WTC11 (cell line): Measurements from ENCODE around the gene RPL27. TPM values are rescaled to one million over a fixed set of nuclear protein-coding genes. Genes with fewer than 3 reads are reported as not detected.

Source experiments
- ATAC-seq: fragments of 200-7000 bp; cut with Tn5 transposase; 2 replicates; pipeline ENCODE4 v1.10.0; 2021; ENCODE audit warnings: mild to moderate bottlenecking, moderate library complexity
- CTCF ChIA-PET: fragments of 300-600 bp; sonication (Branson Sonifier 250); formaldehyde crosslinking; loops from one replicate; lab custom pipeline; 2021; ENCODE audit warnings: antibody characterized with exemption; lab: Charles Lee
- POLR2A ChIA-PET: fragments of 350-600 bp; sonication (Branson Sonifier 250); formaldehyde crosslinking; loops from one replicate; lab custom pipeline; 2021; ENCODE audit warnings: antibody characterized with exemption; lab: Charles Lee
- DNase-seq: peaks from one replicate; pipeline ENCODE4 v3.0.0; 2021; ENCODE audit warnings: low spot score
- H3K27ac Mint-ChIP-seq: 2 replicates; pipeline ENCODE4 v1.8.0; 2021; ENCODE audit warnings: mixed read lengths
- H3K27me3 Mint-ChIP-seq: 2 replicates; pipeline ENCODE4 v1.8.0; 2021; ENCODE audit warnings: low read depth, mild to moderate bottlenecking, moderate library complexity, mixed read lengths
- H3K36me3 Mint-ChIP-seq: 2 replicates; pipeline ENCODE4 v1.8.0; 2021; ENCODE audit warnings: mixed read lengths
- H3K4me1 Mint-ChIP-seq: 2 replicates; pipeline ENCODE4 v1.8.0; 2022; ENCODE audit warnings: mixed read lengths
- H3K4me3 Mint-ChIP-seq: 2 replicates; pipeline ENCODE4 v1.8.0; 2021; ENCODE audit warnings: mild to moderate bottlenecking, moderate library complexity, mixed read lengths
- H3K9me3 Mint-ChIP-seq: 2 replicates; pipeline ENCODE4 v1.8.0; 2021; ENCODE audit warnings: mixed read lengths
- AFF4 ChIP-seq: sonication (generic); formaldehyde crosslinking; IDR thresholded peaks from 2 replicates; pipeline ENCODE4 v1.8.1; 2023; ENCODE audit warnings: mild to moderate bottlenecking, missing genetic modification reagents, borderline replicate concordance
- CBFB ChIP-seq: sonication (generic); formaldehyde crosslinking; IDR thresholded peaks from 2 replicates; pipeline ENCODE4 v1.8.1; 2022; ENCODE audit warnings: mild to moderate bottlenecking, low read depth, missing genetic modification reagents
- E2F4 ChIP-seq: sonication (generic); formaldehyde crosslinking; IDR thresholded peaks from 2 replicates; pipeline ENCODE4 v1.8.1; 2022; ENCODE audit warnings: low read depth, mild to moderate bottlenecking, moderate library complexity, missing genetic modification reagents, borderline replicate concordance
- ETV6 ChIP-seq: sonication (generic); formaldehyde crosslinking; IDR thresholded peaks from 2 replicates; pipeline ENCODE4 v1.8.1; 2022; ENCODE audit warnings: mild to moderate bottlenecking, missing genetic modification reagents
- GABPB1 ChIP-seq: sonication (generic); formaldehyde crosslinking; IDR thresholded peaks from 2 replicates; pipeline ENCODE4 v1.8.1; 2023; ENCODE audit warnings: mild to moderate bottlenecking, missing genetic modification reagents
- PRDM15 ChIP-seq: sonication (generic); formaldehyde crosslinking; IDR thresholded peaks from 2 replicates; pipeline ENCODE4 v1.8.0; 2022; ENCODE audit warnings: missing genetic modification reagents
- SP1 ChIP-seq: sonication (generic); formaldehyde crosslinking; conservative IDR thresholded peaks from 2 replicates; pipeline ENCODE4 v1.8.1; 2022; ENCODE audit warnings: missing genetic modification reagents
- TP53 ChIP-seq: sonication (generic); formaldehyde crosslinking; IDR thresholded peaks from 2 replicates; pipeline ENCODE4 v1.8.1; 2023; ENCODE audit warnings: mild to moderate bottlenecking, missing genetic modification reagents
- USF1 ChIP-seq: sonication (generic); formaldehyde crosslinking; IDR thresholded peaks from 2 replicates; pipeline ENCODE4 v1.8.0; 2022; ENCODE audit warnings: mild to moderate bottlenecking, missing genetic modification reagents
- ZBTB43 ChIP-seq: sonication (generic); formaldehyde crosslinking; IDR thresholded peaks from 2 replicates; pipeline ENCODE4 v1.8.1; 2023; ENCODE audit warnings: mild to moderate bottlenecking, missing genetic modification reagents
- ZNF425 ChIP-seq: fragments of 250-450 bp; sonication (Bioruptor Pico); conservative IDR thresholded peaks from 2 replicates; pipeline ENCODE4 v1.9.0; 2021; ENCODE audit warnings: mild to moderate bottlenecking
- ZNF671 ChIP-seq: fragments of 250-450 bp; sonication (Bioruptor Pico); IDR thresholded peaks from 2 replicates; pipeline ENCODE4 v1.8.0; 2021; ENCODE audit warnings: mild to moderate bottlenecking
- total RNA-seq: library from RNA; stranded (reverse); gene quantifications from 3 replicates; pipeline ENCODE4 v1.2.3, GENCODE V29; 2021

Gene RPL27
- total RNA-seq, 1 experiment from 2014 or later = 1,391 TPM

- ATAC-seq = peak; percentile 51
- TF ChIP-seq AFF4 (CRISPR knock-in tag) (no peak), ZBTB43 (CRISPR knock-in tag) (no peak), TP53 (CRISPR knock-in tag) (no peak), E2F4 (CRISPR knock-in tag) (no peak), ETV6 (CRISPR knock-in tag) (peak; percentile 84), USF1 (CRISPR knock-in tag) (no peak), PRDM15 (0 out of 2 replicates have a peak, but pooled peaks have one; percentile 15), GABPB1 (CRISPR knock-in tag) (peak; percentile 62; the same call in 1 of the 2 replicates), ZNF425 (CRISPR knock-in tag) (no peak), SP1 (CRISPR knock-in tag) (0 out of 2 replicates have a peak, but pooled peaks have one; percentile 56), CBFB (no peak), ZNF671 (no peak)
- H3K4me3 Mint-ChIP-seq = peak within 1 kb of the TSS; percentile 68
- CTCF ChIA-PET = interaction anchor here (1.2 to 2.0 kb wide), 4 partner anchors 9 to 27 kb away, joined by 5 to 14 read pairs (median 7); partner anchors contain the start of genes RPL27 and VAT1
- peaks cover 8% of the 10 kb centered on the region for H3K4me1 Mint-ChIP-seq
- H3K27me3 Mint-ChIP-seq = no peaks in the 10 kb centered on the region
- H3K36me3 Mint-ChIP-seq = peaks cover 21% of the 10 kb centered on the region
- POLR2A ChIA-PET = interaction anchor here (1.7 to 1.9 kb wide), 2 partner anchors 9 to 15 kb away, joined by 5 to 10 read pairs; partner anchors contain the start of genes RPL27 and VAT1
- peak; percentile 76 for DNase-seq
- H3K9me3 Mint-ChIP-seq = no peaks in the 10 kb centered on the region
- peak within 1 kb of the TSS; percentile 96 for H3K27ac Mint-ChIP-seq
Measured at GRCh38 chr17:43006639-43007551, 8.7 kb downstream of the RPL27 start, which contains the start of gene IFI35. TSS of gene IFI35 (plus strand) at chr17:43006784. CDS start at chr17:43006948, 164 bp downstream.
